HG03457 (cell line): ENCODE results near the gene PGS1.
"Not testable (repeated sequence)": the region's sequence is repeated elsewhere in the genome, so short reads cannot be mapped to it uniquely, and the experiment has no call there.

Experiments
- ATAC-seq: cut with Tn5 transposase; IDR thresholded peaks from one replicate; pipeline ENCODE4 v1.9.1; 2021; ENCODE audit warnings: moderate number of reproducible peaks; ENCODE audit not compliant: unreplicated experiment

PGS1 gene

GRCh38 chr17:78378225-78379130 lies at the start of gene PGS1:
TSS of gene PGS1 (plus strand) at chr17:78378649. CDS start at chr17:78378666, 17 bp downstream.
- ATAC-seq: no peak

- no peak for ATAC-seq
Measured at GRCh38 chr17:78329263-78330059, 49.0 kb upstream of the PGS1 start.

GRCh38 chr17:78330570-78331224 lies 47.8 kb upstream of the PGS1 start:
- ATAC-seq: no peak

- ATAC-seq: not testable (repeated sequence)
Measured at GRCh38 chr17:78331355-78331754, 47.1 kb upstream of the PGS1 start.

GRCh38 chr17:78332991-78333390 lies 45.5 kb upstream of the PGS1 start:
- ATAC-seq: no peak

GRCh38 chr17:78335209-78335608 lies 43.2 kb upstream of the PGS1 start:
- ATAC-seq: no peak

- no peak for ATAC-seq
Measured at GRCh38 chr17:78337244-78338109, 41.0 kb upstream of the PGS1 start.

GRCh38 chr17:78338486-78339259 lies 39.8 kb upstream of the PGS1 start:
- no peak for ATAC-seq

GRCh38 chr17:78340183-78340955 lies 38.1 kb upstream of the PGS1 start:
- no peak for ATAC-seq

- no peak for ATAC-seq
Measured at GRCh38 chr17:78341559-78342448, 36.6 kb upstream of the PGS1 start.

GRCh38 chr17:78342449-78343186 lies 35.8 kb upstream of the PGS1 start:
- no peak for ATAC-seq

GRCh38 chr17:78343187-78343542 lies 35.3 kb upstream of the PGS1 start:
- ATAC-seq: no peak

GRCh38 chr17:78343543-78344201 lies 34.8 kb upstream of the PGS1 start:
- ATAC-seq: no peak

GRCh38 chr17:78344666-78345065 lies 33.8 kb upstream of the PGS1 start:
- no peak for ATAC-seq

- ATAC-seq: no peak
Measured at GRCh38 chr17:78345172-78345571, 33.3 kb upstream of the PGS1 start.

GRCh38 chr17:78345791-78346494 lies 32.5 kb upstream of the PGS1 start:
- no peak for ATAC-seq
